ENCODE measurements around the gene LRRC51. TPM values are rescaled to one million over a fixed set of nuclear protein-coding genes. Genes with fewer than 3 reads are reported as not detected.

The LRRC51 gene
- total and polyA plus RNA-seq, 2 of the 4 experiments (the other 2 are of a cell fraction), result 5.3 to 5.6 TPM

DNA sequence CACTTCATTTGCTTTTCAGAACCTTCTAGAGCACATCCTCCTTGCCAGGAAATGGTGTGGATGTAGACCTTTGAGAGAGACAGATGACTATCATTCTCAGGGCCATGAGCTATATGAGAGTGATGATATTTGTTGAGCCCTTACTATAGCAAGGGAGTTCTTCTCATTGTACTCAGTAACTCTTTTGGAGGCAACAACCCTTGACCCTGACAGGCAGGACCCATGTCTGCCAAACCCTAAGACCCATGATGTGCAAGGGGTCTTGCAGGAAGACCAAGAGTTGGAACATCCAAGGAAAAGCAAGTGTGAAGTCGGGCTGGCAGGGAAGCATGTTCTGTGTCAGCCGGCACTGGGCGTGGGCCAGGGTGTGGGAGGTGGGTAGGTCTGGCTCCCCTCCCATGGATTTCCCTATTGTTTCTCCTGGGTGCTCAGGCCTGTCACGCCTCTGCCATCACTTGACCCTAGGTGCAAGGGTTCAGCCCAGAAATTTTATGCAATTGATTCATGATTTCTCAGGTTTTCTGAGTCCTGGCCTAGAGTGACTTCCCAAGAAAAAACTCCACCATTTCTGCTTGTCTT, 56.1 kb downstream of the LRRC51 start:
- H2BK5ac ChIP-seq (ENCODE audit: low read depth, low read length, poor library complexity, severe bottlenecking), result peak overlapping the region; percentile 78
- peak overlapping the region; percentile 11; the same call in 1 of the 2 replicates for H3K18ac ChIP-seq (ENCODE audit: low read depth, low read length)
- H3K23ac ChIP-seq (ENCODE audit: low read depth, low read length), result no peak overlapping the region
- H4K91ac ChIP-seq (ENCODE audit: insufficient read depth, low read depth, low read length), result peak overlapping the region; percentile 52; the same call in 1 of the 2 replicates
- H3K4me3 ChIP-seq (ENCODE audit: insufficient read depth, low read depth, low read length), result no peak overlapping the region
- peak overlapping the region; percentile 64; the same call in 1 of the 2 replicates for H4K5ac ChIP-seq (ENCODE audit: low read depth, low read length)
- peak overlapping the region; percentile 38 for H3K14ac ChIP-seq (replicated peaks; ENCODE audit: low read depth, low read length)
- ChIA-PET POLR2A (ENCODE audit: unreplicated experiment) (no interaction called here), CTCF (no interaction called here)
- H3K4me2 ChIP-seq (ENCODE audit: low read depth, low read length), result no peak overlapping the region
- no peaks in the 10 kb centered on the region for H4K20me1 ChIP-seq (ENCODE audit: insufficient read depth, low read length)
- H3K9me3 ChIP-seq (ENCODE audit: control insufficient read depth, insufficient read depth, low read length), result no peaks in the 10 kb centered on the region
- H4K8ac ChIP-seq (ENCODE audit: low read depth in 2 of 2, low read length in 2 of 2), result peak overlapping the region; percentile 24 to 37; a peak in 1 of 4 replicates
- peak overlapping the region; percentile 51 for H3K4ac ChIP-seq (ENCODE audit: low read depth, low read length)
- no peaks in the 10 kb centered on the region for H3K36me3 ChIP-seq (ENCODE audit: control insufficient read depth, insufficient read depth, low read length)
- no peak overlapping the region for H3K56ac ChIP-seq (ENCODE audit: extremely low read depth, insufficient read depth, low read length)
- peak overlapping the region; percentile 66; the same call in 1 of the 2 replicates for H2AK5ac ChIP-seq (ENCODE audit: low read depth, low read length)
- in situ Hi-C loops (cut with MboI; ENCODE audit: low sequenced_read_pairs), result no loop called here
- H3K4me1 ChIP-seq (ENCODE audit: control insufficient read depth, insufficient read depth, low read length), result peaks cover 14% of the 10 kb centered on the region
- no peak overlapping the region for H3K27ac ChIP-seq (ENCODE audit: insufficient read depth, low read length)
- intact Hi-C loops (cut with micrococcal nuclease), result no loop called here
- TF ChIP-seq MAFK (IDR thresholded peaks at IDR 0.05; ENCODE audit: low read depth, low read length) (no peak), CEBPB (IDR thresholded peaks at IDR 0.05; ENCODE audit: low read depth, low read length) (no peak), POLR2A (IDR thresholded peaks at IDR 0.05; ENCODE audit: low read depth, low read length) (no peak)
- no peak for DNase-seq
- no peak overlapping the region for H2AFZ ChIP-seq (replicated peaks; ENCODE audit: low read length, poor library complexity)
- BruUV-seq (replicated peaks), result no TSS peak
- H2BK15ac ChIP-seq (ENCODE audit: low read depth, low read length), result peak overlapping the region; percentile 70; the same call in 2 of the 3 replicates
- H2BK20ac ChIP-seq (ENCODE audit: low read depth, low read length), result peak overlapping the region; percentile 73
- peaks cover 10% of the 10 kb centered on the region for H3K9me1 ChIP-seq (ENCODE audit: insufficient read depth, low read length)
- H3K9ac ChIP-seq (ENCODE audit: low read depth, low read length), result no peak overlapping the region
- WGBS, 2 experiments (ENCODE audit: extremely low coverage in 2 of 2, insufficient read length in 1 of 2), result 96% methylated on average over 3 of the region's 4 CpGs; no CpG with 5 or more reads in 1 of the 2 experiments
- H3K79me1 ChIP-seq (ENCODE audit: low read depth in 1 of 2, low read length in 2 of 2), result no peaks in the 10 kb centered on the region
- no peak overlapping the region for H2AK9ac ChIP-seq (replicated peaks; ENCODE audit: low read depth, low read length, poor library complexity)
- ATAC-seq (ENCODE audit: low read depth), result no peak
- peaks cover 4% of the 10 kb centered on the region for H3K27me3 ChIP-seq (ENCODE audit: control insufficient read depth, insufficient read depth, low read length)
- dilution Hi-C loops (cut with HindIII; ENCODE audit: low sequenced_read_pairs, unreplicated experiment), result no loop called here
- peak overlapping the region; percentile 69 for H2BK120ac ChIP-seq (ENCODE audit: low read depth, low read length)
